Gastroesophageal sphincter (tissue), 4 donors: ENCODE data around the gene GRPEL1. TPM values are rescaled to one million over a fixed set of nuclear protein-coding genes. Genes with fewer than 3 reads are reported as not detected.

Experiments
- ATAC-seq: fragments of 150-250 bp; one replicate; pipeline ENCODE4 v1.9.1; 2016; ENCODE audit warnings: mild to moderate bottlenecking, moderate library complexity
- H3K27ac ChIP-seq, 4 donors: fragments of 200-600 bp; sonication (generic) in 3 of 4; 1 replicate in 3 of 4; 2 replicates in 1 of 4; pipeline ENCODE4 v1.5.1; 2016 to 2019
- H3K27me3 ChIP-seq: fragments of 200-600 bp; sonication (generic); one replicate; pipeline ENCODE4 v1.5.1; 2019
- H3K36me3 ChIP-seq, 2 donors: fragments of 200-600 bp; sonication (generic); one replicate each; pipeline ENCODE4 v1.5.1; 2019; ENCODE audit warnings: control low read depth in 1 of 2
- H3K4me1 ChIP-seq, 3 donors: fragments of 200-600 bp; sonication (generic); 1 replicate in 2 of 3; 2 replicates in 1 of 3; pipeline ENCODE4 v1.5.1; 2016 to 2019; ENCODE audit warnings: control low read depth in 2 of 3
- H3K4me3 ChIP-seq, 2 donors: fragments of 200-600 bp; sonication (generic); one replicate each; pipeline ENCODE4 v1.5.1; 2019; ENCODE audit warnings: mild to moderate bottlenecking in 1 of 2, moderate library complexity in 1 of 2
- H3K9me3 ChIP-seq, 3 donors: fragments of 200-600 bp; sonication (generic); one replicate each; pipeline ENCODE4 v1.5.1; 2017 to 2019; ENCODE audit warnings: control low read depth in 2 of 3
- CTCF ChIP-seq, 4 experiments: fragments of 200-600 bp in 2 of 4; fragments of 450-650 bp in 2 of 4; sonication (generic) in 1 of 4; IDR thresholded peaks; one replicate each; pipeline ENCODE4 v1.5.1; 2017 to 2019; ENCODE audit warnings: antibody characterized with exemption in 4 of 4, mild to moderate bottlenecking in 2 of 4, moderate library complexity in 2 of 4
- EP300 ChIP-seq: sonication (generic); formaldehyde crosslinking; IDR thresholded peaks from one replicate; pipeline ENCODE4 v1.6.1; 2017; ENCODE audit warnings: antibody characterized with exemption, mild to moderate bottlenecking
- POLR2A ChIP-seq, 2 donors: fragments of 450-650 bp; IDR thresholded peaks; one replicate each; pipeline ENCODE4 v1.6.1; 2017; ENCODE audit warnings: antibody characterized with exemption in 2 of 2, mild to moderate bottlenecking in 2 of 2, moderate library complexity in 1 of 2
- POLR2AphosphoS5 ChIP-seq: sonication (generic); formaldehyde crosslinking; IDR thresholded peaks from one replicate; pipeline ENCODE4 v1.6.1; 2017; ENCODE audit warnings: antibody characterized with exemption
- WGBS, 2 donors: methylation state at CpG; one replicate each; pipeline ENCODE4 v1.1.5; 2018; ENCODE audit warnings: low coverage in 1 of 2; 5-methylcytosine and 5-hydroxymethylcytosine counted together
- total RNA-seq, 4 donors: library from RNA; depleted of rRNA; stranded (reverse); fragments of >200 nt; gene quantifications; one replicate each; pipeline ENCODE4 v1.1.0, GENCODE V29; 2016

The GRPEL1 gene
- total RNA-seq, 4 donors from 2014 or later = 14.0 to 32.8 (median 23.9) TPM

DNA sequence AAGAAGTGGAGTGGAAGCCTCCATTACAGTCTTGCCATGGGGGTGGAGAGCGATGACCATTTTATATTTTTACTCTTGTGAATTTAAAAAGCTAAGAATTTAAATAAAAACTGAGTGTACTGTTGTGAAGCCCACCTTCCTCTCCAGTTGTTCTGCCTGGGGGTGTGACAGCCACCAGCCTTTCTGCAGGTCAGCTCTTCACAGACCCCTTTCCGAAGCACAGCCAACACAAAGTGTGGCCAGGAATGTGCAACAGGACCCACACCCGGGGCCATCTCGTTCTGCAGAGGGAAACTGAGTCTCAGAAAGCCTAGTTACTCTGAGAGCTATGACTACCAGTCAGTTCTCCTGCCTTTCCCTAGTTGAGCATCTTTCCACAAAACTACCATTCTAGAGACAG, 1.4 kb downstream of the GRPEL1 start:
- H3K27me3 ChIP-seq = no peaks in the 10 kb centered on the region
- WGBS, 2 donors = 91 to 100% methylated on average over 2 to 3 of the region's 4 CpGs
- no peak for ATAC-seq
- H3K27ac ChIP-seq = no peak overlapping the region
- TF ChIP-seq EP300 (no peak), CTCF (IDR thresholded peaks at IDR 0.05) (no peak), POLR2A (IDR thresholded peaks at IDR 0.05) (no peak), POLR2AphosphoS5 (no peak)
- H3K4me1 ChIP-seq = peaks cover 0 to 48% (median 13%) of the 10 kb centered on the region in 3 donors
- no peaks in the 10 kb centered on the region for H3K9me3 ChIP-seq
- peak overlapping the region in 1 of 2 donors; percentile 73 for H3K4me3 ChIP-seq
- peaks cover 0 to 31% of the 10 kb centered on the region in 2 donors for H3K36me3 ChIP-seq

DNA sequence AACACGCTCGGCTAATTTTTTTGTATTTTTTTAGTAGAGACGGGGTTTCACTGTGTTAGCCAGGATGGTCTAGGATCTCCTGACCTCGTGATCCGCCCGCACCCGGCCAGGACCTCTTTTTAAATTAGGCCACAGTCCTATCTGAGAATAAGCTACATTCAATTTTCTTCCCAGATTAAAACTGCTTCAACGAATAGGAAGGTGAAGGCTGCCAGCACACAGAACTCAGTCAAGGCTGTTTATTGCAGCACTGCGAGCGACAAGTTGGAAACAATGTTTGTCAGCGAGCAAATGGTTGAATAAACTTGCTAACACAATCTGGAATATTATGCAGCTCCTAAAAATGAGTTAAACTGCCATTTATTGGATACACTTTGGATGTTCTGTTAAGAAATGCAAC, 1.9 kb downstream of the GRPEL1 start:
- Histone ChIP-seq H3K4me3 (no peak overlapping the region), H3K4me1 (peaks cover 0 to 48% (median 13%) of the 10 kb centered on the region in 3 donors), H3K36me3 (peaks cover 0 to 36% of the 10 kb centered on the region in 2 donors), H3K27me3 (no peaks in the 10 kb centered on the region), H3K9me3 (no peaks in the 10 kb centered on the region), H3K27ac (no peak overlapping the region)
- 92 to 100% methylated on average over 2 to 10 of the region's 11 CpGs for WGBS, 2 donors
- ATAC-seq = no peak
- TF ChIP-seq POLR2A (IDR thresholded peaks at IDR 0.05) (no peak), POLR2AphosphoS5 (no peak), EP300 (no peak), CTCF (IDR thresholded peaks at IDR 0.05) (no peak)

DNA sequence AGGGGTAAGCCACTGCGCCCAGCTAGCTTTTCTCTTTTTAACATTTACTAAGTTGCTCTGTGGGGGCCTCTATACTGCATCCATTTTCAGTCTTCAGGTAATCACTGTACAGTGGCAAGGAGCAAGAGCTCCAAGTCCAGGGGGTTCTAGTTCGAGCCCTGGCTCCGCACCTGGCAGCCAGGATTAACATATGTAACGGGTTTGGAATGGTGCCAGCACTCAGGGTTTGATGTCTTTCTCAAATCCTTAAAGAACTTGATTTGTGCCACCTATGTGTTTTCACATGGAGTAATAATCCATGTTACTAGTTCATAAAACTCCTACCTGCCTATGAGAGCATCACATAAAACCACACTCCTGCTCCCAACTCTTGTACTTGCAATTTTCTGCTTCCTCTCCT, 4.5 kb downstream of the GRPEL1 start:
- 71 to 81% methylated on average over 3 of the region's 4 CpGs for WGBS, 2 donors
- TF ChIP-seq POLR2AphosphoS5 = no peak
- no peak for ATAC-seq
- Histone ChIP-seq H3K27ac (no peak overlapping the region), H3K4me3 (no peak overlapping the region), H3K4me1 (peaks cover 0 to 35% (median 9%) of the 10 kb centered on the region in 3 donors), H3K9me3 (no peaks in the 10 kb centered on the region), H3K27me3 (no peaks in the 10 kb centered on the region), H3K36me3 (peaks cover 0 to 62% of the 10 kb centered on the region in 2 donors)

- Histone ChIP-seq H3K4me1 (peaks cover 0 to 35% (median 9%) of the 10 kb centered on the region in 3 donors), H3K36me3 (peaks cover 0 to 68% of the 10 kb centered on the region in 2 donors), H3K27me3 (no peaks in the 10 kb centered on the region), H3K27ac (no peak overlapping the region), H3K9me3 (no peaks in the 10 kb centered on the region), H3K4me3 (no peak overlapping the region)
- 94 to 100% methylated on average over 3 to 4 of the region's 4 CpGs for WGBS, 2 donors
- ATAC-seq = no peak
- TF ChIP-seq EP300 (no peak), POLR2AphosphoS5 (no peak), CTCF (IDR thresholded peaks at IDR 0.05) (no peak), POLR2A (IDR thresholded peaks at IDR 0.05) (no peak)
Observed at GRCh38 chr4:7062816-7063215, 5.0 kb downstream of the GRPEL1 start.

DNA sequence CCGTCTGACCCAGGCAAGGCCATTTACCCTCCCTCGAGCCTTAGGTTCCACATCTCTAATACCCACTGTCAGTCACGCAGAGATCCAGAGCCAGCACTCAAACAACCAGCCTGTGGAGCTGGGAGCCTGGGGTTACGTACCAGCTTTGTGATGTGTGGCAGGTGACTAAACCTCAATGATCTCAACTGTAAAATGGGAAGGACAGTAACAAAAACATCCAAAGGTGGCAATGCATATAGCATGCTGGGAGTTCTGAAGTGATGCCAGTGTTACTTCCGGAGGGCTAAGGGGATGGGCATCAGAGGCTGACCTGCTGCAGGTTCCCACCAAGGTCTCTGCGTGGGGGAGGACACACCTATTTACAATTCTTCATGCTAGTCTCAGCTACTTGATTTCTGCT, 6.0 kb downstream of the GRPEL1 start:
- TF ChIP-seq POLR2AphosphoS5 (no peak), EP300 (no peak), POLR2A (IDR thresholded peaks at IDR 0.05) (no peak), CTCF (IDR thresholded peaks at IDR 0.05) (no peak)
- Histone ChIP-seq H3K4me1 (peaks cover 0 to 31% (median 7%) of the 10 kb centered on the region in 3 donors), H3K27me3 (no peaks in the 10 kb centered on the region), H3K36me3 (peaks cover 0 to 78% of the 10 kb centered on the region in 2 donors), H3K4me3 (no peak overlapping the region), H3K9me3 (no peaks in the 10 kb centered on the region), H3K27ac (no peak overlapping the region)
- ATAC-seq = no peak
- WGBS, 2 donors = 81% methylated on average over 4 to 5 of the region's 6 CpGs
